Immature natural killer cell (primary cell): ENCODE results near the gene PDE6B. TPM values are rescaled to one million over a fixed set of nuclear protein-coding genes. Genes with fewer than 3 reads are reported as not detected.
"Not testable (repeated sequence)": the region's sequence is repeated elsewhere in the genome, so short reads cannot be mapped to it uniquely, and the experiment has no call there.

Source experiments
- DNase-seq, 3 donors: peaks; one replicate each; pipeline ENCODE4 v3.0.0; 2022; ENCODE audit warnings: mixed read lengths in 1 of 3
- H3K27ac Mint-ChIP-seq, 6 donors: one replicate each; pipeline ENCODE4 v1.8.0; 2020; ENCODE audit warnings: mixed read lengths in 6 of 6, mild to moderate bottlenecking in 5 of 6, inconsistent platforms in 4 of 6, moderate library complexity in 3 of 6
- H3K27me3 Mint-ChIP-seq, 3 donors: one replicate each; pipeline ENCODE4 v1.8.0; 2020 to 2021; ENCODE audit warnings: low read depth in 3 of 3, mild to moderate bottlenecking in 3 of 3, mixed read lengths in 3 of 3, moderate library complexity in 3 of 3, inconsistent platforms in 1 of 3
- H3K36me3 Mint-ChIP-seq, 3 donors: one replicate each; pipeline ENCODE4 v1.8.0; 2020; ENCODE audit warnings: mixed read lengths in 3 of 3, inconsistent platforms in 2 of 3, mild to moderate bottlenecking in 2 of 3
- H3K4me1 Mint-ChIP-seq, 2 donors: one replicate each; pipeline ENCODE4 v1.8.0; 2020; ENCODE audit warnings: inconsistent platforms in 2 of 2, mild to moderate bottlenecking in 2 of 2, mixed read lengths in 2 of 2, moderate library complexity in 1 of 2
- H3K4me3 Mint-ChIP-seq, 5 donors: one replicate each; pipeline ENCODE4 v1.8.0; 2020; ENCODE audit warnings: mild to moderate bottlenecking in 5 of 5, mixed read lengths in 5 of 5, inconsistent platforms in 3 of 5, moderate library complexity in 3 of 5
- H3K9me3 Mint-ChIP-seq, 6 donors: one replicate each; pipeline ENCODE4 v1.8.0; 2020; ENCODE audit warnings: mild to moderate bottlenecking in 6 of 6, mixed read lengths in 6 of 6, inconsistent platforms in 4 of 6, moderate library complexity in 3 of 6
- polyA plus RNA-seq, 3 donors: library from polyadenylated mRNA; unstranded; fragments of 300-500 nt; fragmentation: Illumina TruSeq; gene quantifications; one replicate each; pipeline ENCODE4 v1.2.3, GENCODE V29; 2021

The PDE6B gene
- polyA plus RNA-seq, 3 donors from 2014 or later, result 18.9 to 35.8 (median 28.6) TPM

DNA sequence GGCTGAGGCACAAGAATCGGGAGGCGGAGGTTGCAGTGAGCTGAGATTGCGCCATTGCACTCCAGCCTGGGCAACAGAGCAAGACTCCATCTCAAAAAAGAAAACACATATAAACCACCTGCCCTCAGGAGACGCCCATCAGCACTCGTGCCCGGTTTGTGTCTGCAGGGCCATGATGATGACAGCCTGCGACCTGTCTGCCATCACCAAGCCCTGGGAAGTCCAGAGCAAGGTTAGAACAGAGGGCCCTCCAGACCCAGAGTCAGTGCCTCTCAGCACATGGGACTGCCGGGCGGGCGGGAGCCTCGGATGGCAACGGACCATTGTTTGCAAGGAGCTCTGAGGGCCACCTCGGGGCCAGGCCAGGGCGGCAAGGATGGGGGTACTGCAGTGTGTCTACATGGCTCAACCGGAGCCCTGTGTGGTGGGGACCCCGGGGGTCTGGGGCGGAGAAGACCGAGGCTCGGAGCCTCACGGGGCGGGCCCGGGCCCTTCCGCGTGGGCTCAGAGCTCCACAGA is 39.4 kb downstream of the PDE6B start:
- H3K36me3 Mint-ChIP-seq, result peaks cover 0 to 8% (median 6%) of the 10 kb centered on the region in 3 donors
- H3K4me3 Mint-ChIP-seq, result peak overlapping the region; percentile 77 to 88 (median 82)
- peak overlapping the region; percentile 56 to 89 (median 76) for H3K27ac Mint-ChIP-seq
- peaks cover 5 to 9% of the 10 kb centered on the region in 2 donors for H3K4me1 Mint-ChIP-seq
- no peaks in the 10 kb centered on the region for H3K9me3 Mint-ChIP-seq
- peaks cover 0 to 2% (median 0%) of the 10 kb centered on the region in 3 donors for H3K27me3 Mint-ChIP-seq
- no peak for DNase-seq

GRCh38 chr4:665381-665750 is 40.0 kb downstream of the PDE6B start:
- peak overlapping the region in 2 of 6 donors; percentile 45 to 49 for H3K27ac Mint-ChIP-seq
- H3K27me3 Mint-ChIP-seq, result peaks cover 0 to 2% (median 2%) of the 10 kb centered on the region in 3 donors
- H3K4me3 Mint-ChIP-seq, result peak overlapping the region in 3 of 5 donors; percentile 13 to 87 (median 82)
- H3K4me1 Mint-ChIP-seq, result peaks cover 5 to 9% of the 10 kb centered on the region in 2 donors
- DNase-seq, result no peak
- H3K9me3 Mint-ChIP-seq, result no peaks in the 10 kb centered on the region
- H3K36me3 Mint-ChIP-seq, result peaks cover 0 to 4% (median 3%) of the 10 kb centered on the region in 3 donors

GRCh38 chr4:665751-666435 is 40.5 kb downstream of the PDE6B start:
- peaks cover 0 to 5% (median 0%) of the 10 kb centered on the region in 3 donors for H3K36me3 Mint-ChIP-seq
- H3K4me3 Mint-ChIP-seq, result peak overlapping the region in 1 of 5 donors; percentile 12
- peaks cover 0 to 2% (median 2%) of the 10 kb centered on the region in 3 donors for H3K27me3 Mint-ChIP-seq
- peak overlapping the region in 1 of 6 donors; percentile 49 for H3K27ac Mint-ChIP-seq
- no peaks in the 10 kb centered on the region for H3K9me3 Mint-ChIP-seq
- no peak for DNase-seq
- peaks cover 5 to 9% of the 10 kb centered on the region in 2 donors for H3K4me1 Mint-ChIP-seq

- H3K36me3 Mint-ChIP-seq, result peaks cover 0 to 5% (median 0%) of the 10 kb centered on the region in 3 donors
- H3K4me1 Mint-ChIP-seq, result peaks cover 5 to 9% of the 10 kb centered on the region in 2 donors
- H3K4me3 Mint-ChIP-seq, result no peak overlapping the region
- H3K27ac Mint-ChIP-seq, result no peak overlapping the region
- H3K27me3 Mint-ChIP-seq, result peaks cover 0 to 2% (median 2%) of the 10 kb centered on the region in 3 donors
- H3K9me3 Mint-ChIP-seq, result no peaks in the 10 kb centered on the region
- no peak for DNase-seq
Observed at GRCh38 chr4:666436-666810, 41.0 kb downstream of the PDE6B start.

- H3K9me3 Mint-ChIP-seq, result no peaks in the 10 kb centered on the region
- H3K27me3 Mint-ChIP-seq, result peaks cover 0 to 2% (median 2%) of the 10 kb centered on the region in 3 donors
- no peak overlapping the region for H3K4me3 Mint-ChIP-seq
- H3K36me3 Mint-ChIP-seq, result peaks cover 0 to 5% (median 0%) of the 10 kb centered on the region in 3 donors
- no peak for DNase-seq
- no peak overlapping the region for H3K27ac Mint-ChIP-seq
- H3K4me1 Mint-ChIP-seq, result peaks cover 5 to 9% of the 10 kb centered on the region in 2 donors
Observed at GRCh38 chr4:666822-667544, 41.6 kb downstream of the PDE6B start.

- H3K27ac Mint-ChIP-seq, result peak overlapping the region in 2 of 6 donors; percentile 14 to 68
- DNase-seq, result no peak
Observed at GRCh38 chr4:667545-667925, 42.2 kb downstream of the PDE6B start.

GRCh38 chr4:668219-668618 is 42.8 kb downstream of the PDE6B start:
- H3K36me3 Mint-ChIP-seq, H3K27me3 Mint-ChIP-seq, H3K27ac Mint-ChIP-seq, H3K9me3 Mint-ChIP-seq, H3K4me3 Mint-ChIP-seq, DNase-seq: not testable (repeated sequence)
- H3K4me1 Mint-ChIP-seq, result peaks cover 8 to 12% of the 10 kb centered on the region in 2 donors

More at GRCh38 chr4:667545-667925, 42.2 kb downstream of the PDE6B start:
- Mint-ChIP-seq H3K36me3 (peaks cover 0 to 5% (median 0%) of the 10 kb centered on the region in 3 donors), H3K9me3 (no peaks in the 10 kb centered on the region), H3K4me1 (peaks cover 5 to 11% of the 10 kb centered on the region in 2 donors), H3K4me3 (no peak overlapping the region), H3K27me3 (peaks cover 0 to 2% (median 2%) of the 10 kb centered on the region in 3 donors)

DNA sequence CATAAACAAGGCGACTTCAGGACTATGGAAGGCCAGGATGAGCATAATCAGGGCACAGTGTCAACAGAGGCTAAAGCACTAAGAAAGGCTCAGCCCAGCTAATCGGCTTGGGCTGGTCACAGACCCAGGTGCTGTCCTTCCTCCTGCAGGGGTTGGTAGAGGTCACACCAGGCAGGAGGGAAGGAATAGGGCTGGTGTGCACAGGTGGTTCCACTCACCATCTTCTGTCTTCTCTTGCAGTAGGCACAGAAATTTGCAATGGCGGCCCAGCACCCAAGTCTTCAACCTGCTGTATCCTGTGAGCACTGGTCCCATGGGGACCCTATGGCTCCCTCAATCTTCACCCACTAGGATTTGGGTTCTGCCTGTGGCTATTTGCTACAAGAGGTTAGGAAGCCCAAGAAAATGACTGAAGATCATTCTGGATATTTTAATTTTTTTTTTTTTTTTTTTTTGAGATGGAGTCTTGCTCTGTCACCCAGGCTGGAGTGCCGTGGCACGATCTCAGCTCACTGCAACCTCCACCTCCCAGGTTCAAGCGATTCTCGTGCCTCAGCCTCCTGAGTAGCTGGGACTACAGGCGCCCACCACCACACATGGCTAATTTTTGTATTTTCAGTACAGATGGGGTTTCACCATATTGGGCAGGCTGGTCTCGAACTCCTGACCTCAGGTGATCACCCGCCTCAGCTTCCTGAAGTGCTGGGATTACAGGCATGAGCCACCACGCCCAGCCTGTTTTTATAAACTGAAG is 44.6 kb downstream of the PDE6B start:
- not testable (repeated sequence) for DNase-seq, H3K4me3 Mint-ChIP-seq, H3K36me3 Mint-ChIP-seq, H3K27ac Mint-ChIP-seq, H3K27me3 Mint-ChIP-seq, H3K9me3 Mint-ChIP-seq
- H3K4me1 Mint-ChIP-seq, result peaks cover 8 to 10% of the 10 kb centered on the region in 2 donors

DNA sequence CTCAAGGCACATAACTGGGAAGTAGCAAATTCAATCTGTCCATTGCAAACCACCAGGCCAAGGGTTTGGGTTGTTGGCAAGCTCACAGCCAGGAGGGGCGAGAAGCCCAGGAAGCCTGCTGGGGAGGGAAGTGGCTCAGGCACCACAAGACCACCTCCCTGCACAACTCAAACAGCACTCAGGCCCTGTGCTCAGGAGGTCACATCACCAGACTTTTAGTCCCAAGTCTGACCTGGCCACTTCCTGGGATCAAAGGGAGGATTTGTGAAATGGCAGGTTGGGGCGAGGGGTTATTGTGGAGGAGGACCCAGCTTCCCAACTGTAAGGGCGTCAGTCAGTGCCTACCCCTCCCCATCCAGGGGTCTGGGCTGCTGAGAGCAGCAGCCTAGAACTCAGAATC is 46.4 kb downstream of the PDE6B start:
- Mint-ChIP-seq H3K4me3 (peak overlapping the region in 2 of 5 donors; percentile 38 to 47), H3K4me1 (peaks cover 8 to 14% of the 10 kb centered on the region in 2 donors), H3K9me3 (no peaks in the 10 kb centered on the region), H3K27ac (peak overlapping the region in 1 of 6 donors; percentile 12), H3K36me3 (peaks cover 0 to 5% (median 4%) of the 10 kb centered on the region in 3 donors), H3K27me3 (peaks cover 4 to 9% (median 7%) of the 10 kb centered on the region in 3 donors)
- no peak for DNase-seq

DNA sequence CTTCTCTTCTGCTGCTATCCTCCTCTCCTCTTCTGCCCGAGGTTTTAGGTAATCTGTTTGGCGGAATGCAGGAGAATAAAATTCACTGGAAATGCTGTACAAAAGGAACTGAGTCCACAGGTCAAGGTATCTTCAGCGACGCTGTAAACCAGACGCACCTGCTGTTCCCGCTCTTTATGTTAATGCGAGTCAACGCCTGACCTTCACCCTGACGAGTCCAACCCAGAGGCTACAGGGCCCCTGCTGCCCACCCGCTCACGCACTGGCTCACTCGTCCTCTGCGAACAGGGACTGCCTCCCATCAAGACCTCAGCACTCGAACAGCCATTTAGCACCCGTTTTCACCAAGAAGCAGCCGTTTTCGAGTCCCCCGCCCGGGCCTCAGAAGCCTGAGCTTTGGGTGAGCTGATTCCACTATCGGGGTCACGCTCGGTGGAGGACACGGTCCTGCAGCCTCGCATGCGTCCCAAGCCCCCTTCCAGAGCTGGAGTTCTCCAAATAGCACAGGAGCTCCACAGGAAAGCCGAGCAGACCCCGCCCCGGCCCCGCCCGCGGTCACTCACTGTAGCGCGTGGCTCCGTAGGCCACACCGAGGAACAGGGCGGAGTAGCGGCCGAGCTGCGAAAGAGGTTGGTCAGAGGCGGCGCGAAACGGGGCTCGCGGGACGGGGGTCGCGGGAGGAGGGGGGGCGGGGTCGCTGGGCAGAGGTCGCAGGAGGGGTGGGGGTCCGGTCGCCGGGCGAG is 48.1 kb downstream of the PDE6B start:
- Mint-ChIP-seq H3K9me3 (no peaks in the 10 kb centered on the region), H3K4me3 (peak overlapping the region; percentile 73 to 89 (median 80)), H3K4me1 (peaks cover 8 to 16% of the 10 kb centered on the region in 2 donors), H3K27me3 (peaks cover 4 to 11% (median 5%) of the 10 kb centered on the region in 3 donors), H3K36me3 (peaks cover 0 to 5% (median 4%) of the 10 kb centered on the region in 3 donors), H3K27ac (peak overlapping the region; percentile 66 to 86 (median 76))
- DNase-seq, result no peak

DNA sequence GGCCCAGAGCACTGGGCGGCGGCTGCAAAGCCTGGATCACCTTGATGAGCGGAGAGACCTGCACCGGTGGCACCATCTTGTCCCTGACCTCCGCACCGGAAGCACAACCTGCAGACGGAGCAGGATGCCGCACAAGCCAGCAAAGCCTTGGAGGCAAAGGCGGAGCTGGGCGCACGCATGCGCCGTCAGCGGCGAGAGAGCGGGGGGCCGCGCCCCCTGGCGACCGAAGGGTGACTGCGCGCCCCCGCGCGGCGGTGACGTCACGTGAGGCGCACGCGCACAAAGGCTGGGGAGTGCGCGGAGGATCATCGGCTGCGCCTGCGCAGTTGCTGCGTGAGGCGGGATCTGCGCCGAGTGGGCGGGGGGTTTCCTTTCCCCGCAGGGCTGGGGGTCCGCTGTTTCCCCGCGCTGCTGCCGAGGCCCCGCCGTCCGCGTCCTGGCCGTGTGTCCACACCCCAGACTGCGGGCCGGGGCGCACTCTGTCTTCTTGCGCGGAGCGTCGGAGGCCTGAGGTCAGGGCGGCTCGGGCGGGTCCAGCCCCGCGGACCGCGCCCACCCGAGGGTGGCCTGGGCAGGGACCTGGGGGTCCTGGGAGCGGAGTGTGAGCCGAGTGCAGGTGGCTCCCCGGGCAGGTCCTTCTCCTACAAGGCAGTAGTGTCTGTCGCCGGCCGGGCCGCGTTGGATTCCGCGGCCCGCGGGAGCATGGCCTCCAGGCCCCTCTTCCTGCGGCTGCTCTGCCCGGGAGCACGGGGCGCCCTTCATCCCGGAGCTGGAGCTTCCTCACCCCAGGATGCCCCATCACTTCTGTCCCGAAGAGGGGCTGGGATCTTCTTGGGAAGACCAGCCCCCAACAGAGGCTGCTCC is 49.0 kb downstream of the PDE6B start, which contains the start of the genes ATP5ME and MYL5:
TSS of gene ATP5ME (minus strand) at position 105 of the 864 bp plus-strand sequence. CDS start at position 76, 29 bp downstream.
TSS of gene MYL5 (plus strand) at position 371 of the 864 bp plus-strand sequence. CDS start 3,485 bp downstream, outside the sequence.
- Mint-ChIP-seq H3K27ac (peak within 1 kb of the TSS; percentile 74 to 91 (median 84)), H3K4me1 (peaks cover 8 to 16% of the 10 kb centered on the region in 2 donors), H3K36me3 (peaks cover 0 to 5% (median 4%) of the 10 kb centered on the region in 3 donors), H3K4me3 (peak within 1 kb of the TSS; percentile 89 to 91 (median 89)), H3K9me3 (no peaks in the 10 kb centered on the region), H3K27me3 (peaks cover 4 to 11% (median 5%) of the 10 kb centered on the region in 3 donors)
- DNase-seq, result peak; percentile 98 to 99 (median 98)
